ENCODE measurements around the gene TMPRSS6.
A peak's percentile ranks its signal among the peaks of the same experiment; 100 is the strongest.

TMPRSS6 gene
- 0.84 to 1.3 reads per million in 2 experiments for total RNA-seq

DNA sequence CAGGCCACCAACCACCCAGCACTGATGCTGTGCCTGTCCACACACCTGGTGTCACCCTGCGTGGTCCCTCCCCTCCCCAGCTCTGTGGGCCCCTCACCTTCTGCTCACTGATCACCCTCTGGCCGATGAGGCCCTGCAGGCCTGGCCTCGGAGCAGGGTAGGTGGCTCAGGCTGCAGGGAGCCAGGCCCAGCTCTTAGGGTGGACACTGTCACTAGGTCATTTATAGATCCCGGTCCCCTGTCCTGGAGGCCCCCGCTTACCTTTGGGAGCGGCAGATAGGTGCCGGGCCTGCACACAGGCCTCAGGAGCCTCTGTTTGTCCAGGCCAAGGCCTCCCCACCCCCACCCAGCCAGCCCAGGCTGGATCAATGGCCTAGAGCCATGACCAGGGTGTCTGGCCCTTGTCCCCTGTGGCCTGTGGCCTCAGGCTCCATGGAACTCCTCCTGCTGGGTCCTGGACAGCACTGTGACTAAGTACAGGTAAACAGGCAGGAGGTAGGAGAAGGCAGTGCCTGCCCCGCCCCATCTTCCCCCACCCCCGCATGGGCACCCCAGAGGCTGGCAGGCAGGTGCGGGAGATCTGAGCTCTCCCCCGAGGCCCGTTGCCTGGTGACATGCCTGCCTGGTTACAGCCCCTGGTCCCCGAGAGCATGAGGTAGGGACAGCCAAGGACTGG lies at the start of gene TMPRSS6:
TSS of gene TMPRSS6 (minus strand) at position 472 of the 676 bp plus-strand sequence. CDS start 6,296 bp downstream, outside the sequence.
- no peak for DNase-seq (ENCODE audit: low read depth)

DNA sequence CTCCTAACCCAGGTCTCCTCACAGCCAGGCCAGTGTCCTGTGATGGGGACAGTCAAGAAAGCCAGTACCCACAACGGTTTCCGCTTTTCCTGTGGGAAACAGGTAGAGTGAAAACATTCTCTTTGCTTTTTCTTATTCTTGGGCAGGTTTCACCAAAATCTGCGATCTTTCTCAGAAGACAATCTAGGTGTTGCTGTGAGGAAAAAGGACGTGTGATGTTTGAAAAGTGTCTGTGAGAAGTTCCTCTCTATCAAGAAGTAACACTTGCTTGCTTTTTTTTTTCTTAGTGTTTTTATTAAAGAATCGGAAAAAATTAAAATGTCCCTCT lies 49.4 kb upstream of the TMPRSS6 start:
- DNase-seq (ENCODE audit: low read depth), result no peak

- DNase-seq (ENCODE audit: low read depth), result no peak
Observed at GRCh38 chr22:37157516-37158285, 48.2 kb upstream of the TMPRSS6 start.

DNA sequence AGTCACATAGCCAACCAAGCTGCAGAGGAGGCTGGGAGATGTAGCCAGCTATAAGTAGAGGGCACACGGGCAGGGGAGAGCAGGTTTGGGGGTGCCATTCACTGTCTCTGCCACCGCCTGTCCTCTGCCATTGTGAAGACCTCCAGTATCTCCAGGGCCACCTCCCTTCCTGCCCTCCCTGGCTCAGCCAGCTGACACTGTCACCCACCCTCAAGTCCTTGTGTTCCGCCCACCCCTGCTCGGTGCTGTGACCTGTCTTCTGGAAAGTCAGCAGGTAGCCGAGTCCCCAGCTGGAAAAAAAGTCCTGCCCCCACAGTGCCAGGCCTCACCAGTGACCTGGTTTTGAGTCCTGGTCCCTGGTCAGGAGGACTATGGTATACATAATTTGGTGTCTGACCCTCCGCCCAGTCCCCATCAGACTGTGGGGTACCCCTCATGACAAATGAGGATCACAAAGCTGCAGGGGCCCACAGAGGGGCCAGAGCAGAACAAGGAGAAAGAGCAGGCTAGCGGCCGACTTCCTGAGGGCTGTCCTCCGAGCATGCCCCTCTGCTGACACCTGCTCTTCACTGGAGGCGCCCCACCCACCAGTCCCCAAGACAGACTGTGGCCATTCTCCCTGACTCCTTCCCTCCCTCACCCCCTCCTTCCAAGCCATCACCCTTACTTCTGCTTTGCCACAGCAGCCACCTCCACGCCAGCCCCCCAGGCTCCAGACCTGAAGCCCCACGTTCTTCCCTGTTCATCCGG lies 47.3 kb upstream of the TMPRSS6 start:
- no peak for DNase-seq (ENCODE audit: low read depth)

DNA sequence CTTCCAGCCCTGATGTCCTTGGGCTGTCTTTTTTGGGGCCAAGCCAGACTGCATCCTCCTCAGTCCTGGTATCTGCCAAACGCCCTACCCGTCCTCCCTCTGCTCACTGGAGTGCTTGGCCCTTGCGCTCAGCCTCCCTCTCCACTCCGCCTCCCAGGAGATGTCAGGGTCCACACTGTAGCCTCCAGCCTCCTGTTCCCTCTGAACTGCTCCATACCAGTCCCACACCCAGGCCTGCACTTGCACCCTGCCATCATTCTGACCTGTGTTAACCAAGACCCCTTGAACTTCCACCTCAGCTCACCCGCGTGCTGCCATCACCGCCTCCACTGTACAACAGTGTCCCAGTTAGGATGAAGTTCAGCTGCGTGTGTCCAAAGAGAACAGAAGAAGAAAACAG lies 46.5 kb upstream of the TMPRSS6 start:
- no peak for DNase-seq (ENCODE audit: low read depth)

- DNase-seq (ENCODE audit: low read depth), result no peak
Observed at GRCh38 chr22:37154925-37155712, 45.6 kb upstream of the TMPRSS6 start.

DNA sequence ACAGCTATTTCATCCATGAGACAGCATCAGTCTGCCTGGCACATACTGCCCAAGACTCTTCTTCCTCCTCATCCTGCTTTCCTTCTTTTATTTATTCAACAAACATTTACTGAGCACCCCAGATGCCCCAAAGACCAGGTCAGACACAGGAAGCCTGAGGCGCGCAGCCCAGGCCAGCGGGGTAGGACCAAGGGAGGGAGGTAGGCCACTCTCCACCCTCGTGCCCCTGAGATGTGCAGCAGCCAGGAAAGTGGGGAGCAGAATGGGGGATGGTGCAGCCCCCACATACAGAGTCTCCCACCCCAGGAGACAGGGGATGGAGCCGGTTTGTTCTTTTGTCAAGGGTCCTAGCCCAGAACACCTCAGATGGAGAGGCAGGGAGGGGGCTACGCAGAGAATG lies 44.4 kb upstream of the TMPRSS6 start:
- DNase-seq (ENCODE audit: low read depth), result no peak

DNA sequence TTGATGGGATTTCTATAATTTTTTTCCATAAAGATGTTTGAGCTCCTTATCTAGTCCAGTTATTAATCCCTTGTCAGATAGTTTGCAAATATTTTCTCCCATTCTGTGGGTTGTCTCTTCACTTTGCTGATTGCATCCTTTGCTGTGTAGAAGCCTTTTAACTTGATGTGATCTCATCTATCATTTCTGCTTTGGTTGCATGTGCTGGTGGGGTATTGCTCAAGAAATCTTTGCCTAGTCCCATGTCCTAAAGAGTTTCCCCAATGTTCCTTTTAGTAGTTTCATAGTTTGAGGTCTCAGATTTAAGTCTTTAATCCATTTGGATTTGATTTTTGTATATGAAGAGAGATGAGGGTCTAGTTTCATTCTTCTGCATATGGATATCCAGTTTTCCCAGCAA lies 41.9 kb upstream of the TMPRSS6 start:
- DNase-seq (ENCODE audit: low read depth), result no peak

- DNase-seq (ENCODE audit: low read depth), result no peak
Observed at GRCh38 chr22:37150701-37151100, 41.2 kb upstream of the TMPRSS6 start.

DNA sequence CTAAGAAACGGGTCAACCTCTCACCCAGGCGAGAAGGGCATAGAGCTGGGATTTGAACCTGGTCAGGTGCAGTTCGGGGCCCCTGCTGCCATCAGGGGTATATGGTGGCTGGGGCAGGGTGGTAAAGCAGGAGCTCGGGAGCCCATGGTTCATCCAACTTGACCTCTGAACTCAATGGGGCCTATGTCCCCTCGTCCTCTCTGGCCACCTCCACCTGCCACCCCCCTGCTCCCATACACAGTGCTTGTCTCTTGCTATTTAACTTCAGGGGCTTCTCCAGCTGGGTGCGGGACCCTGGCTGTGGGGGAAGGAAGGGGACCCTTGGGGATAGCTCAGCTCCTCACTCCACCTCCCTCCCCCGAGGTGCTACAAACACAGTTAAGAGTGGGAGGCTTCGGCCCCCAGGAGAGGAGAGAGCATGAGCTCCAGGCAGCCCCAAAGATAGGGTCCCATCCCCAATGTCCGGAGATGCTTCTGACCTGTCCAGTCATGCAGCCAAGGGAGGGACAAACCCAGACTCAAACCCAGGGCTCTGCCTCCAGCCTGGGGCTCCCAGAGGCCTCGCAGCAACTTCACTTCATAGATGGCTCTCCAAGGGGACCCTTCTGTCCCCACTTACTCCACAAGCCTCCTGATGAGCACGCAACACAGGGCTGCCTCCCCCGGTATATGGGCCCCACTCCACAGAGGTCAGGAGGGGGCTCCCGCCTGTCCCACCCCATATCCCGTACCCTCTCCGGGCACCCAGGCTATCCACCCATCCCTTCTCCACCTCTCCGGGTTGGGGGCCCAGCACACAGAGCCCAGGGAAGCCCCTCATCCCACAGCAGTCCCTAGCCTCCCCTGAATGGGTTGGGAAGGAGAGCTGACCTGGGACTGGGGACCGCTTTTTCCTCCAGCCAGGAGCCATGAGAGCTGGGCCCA lies 39.5 kb upstream of the TMPRSS6 start:
- no peak for DNase-seq (ENCODE audit: low read depth)

GRCh38 chr22:37148031-37148651 lies 38.6 kb upstream of the TMPRSS6 start:
- peak; percentile 20 for DNase-seq (ENCODE audit: low read depth)

DNA sequence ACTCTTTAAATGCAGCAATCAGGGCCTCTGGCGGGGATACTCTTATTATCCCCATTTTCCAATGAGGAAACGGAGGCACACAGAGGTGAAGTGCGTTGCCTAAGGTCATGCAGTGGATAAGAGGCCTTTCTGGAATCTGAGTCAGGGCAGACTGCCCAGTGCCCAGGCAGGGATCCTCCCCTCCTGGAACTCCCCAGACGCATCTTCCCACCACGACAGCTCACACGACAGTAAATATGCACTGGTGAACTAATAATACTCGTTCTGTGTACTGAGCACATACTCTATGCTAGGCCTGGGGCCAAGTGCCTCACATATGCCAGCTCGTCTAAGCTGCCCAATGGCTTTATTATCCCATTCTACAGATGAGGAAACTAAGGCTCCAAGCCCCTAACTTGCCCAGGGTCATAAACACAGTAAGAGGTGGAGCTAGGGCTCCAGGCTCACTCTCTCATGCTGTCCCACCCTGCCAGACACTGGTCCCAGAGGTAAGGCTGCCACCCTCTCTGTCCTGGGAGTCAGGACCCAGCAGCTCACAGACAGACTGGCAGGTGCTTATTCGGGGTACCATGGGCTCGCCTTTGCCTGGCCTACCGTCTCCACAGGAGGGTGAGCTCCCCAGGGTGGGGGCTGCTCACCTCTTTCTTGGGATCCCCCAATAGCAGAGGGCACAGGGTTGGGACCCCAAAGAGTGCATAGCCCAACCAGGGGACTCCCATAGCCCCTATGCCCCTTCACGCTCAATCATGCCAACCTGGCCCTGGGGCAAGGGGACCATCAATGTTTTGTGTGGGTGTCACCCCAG lies 37.9 kb upstream of the TMPRSS6 start:
- DNase-seq (ENCODE audit: low read depth), result no peak

- DNase-seq (ENCODE audit: low read depth), result no peak
Observed at GRCh38 chr22:37146507-37147180, 37.1 kb upstream of the TMPRSS6 start.

DNA sequence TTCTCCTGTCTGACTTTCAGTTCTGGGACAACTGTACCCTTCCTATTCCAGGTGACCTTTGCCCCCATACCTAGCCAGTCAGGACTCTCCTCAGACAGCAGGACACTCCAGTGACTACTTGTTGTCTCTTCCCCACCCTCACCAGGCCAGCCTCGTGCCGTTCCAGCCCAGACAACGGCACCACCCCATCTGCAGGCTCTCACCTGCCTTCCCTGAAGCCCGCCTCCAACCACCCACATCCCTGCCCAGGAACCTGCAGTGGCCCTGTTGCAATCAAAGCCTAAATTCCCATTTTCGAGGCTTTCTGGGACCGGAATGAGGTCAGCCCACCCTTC lies 36.5 kb upstream of the TMPRSS6 start:
- DNase-seq (ENCODE audit: low read depth), result no peak

GRCh38 chr22:37145180-37146050 lies 35.9 kb upstream of the TMPRSS6 start:
- no peak for DNase-seq (ENCODE audit: low read depth)

DNA sequence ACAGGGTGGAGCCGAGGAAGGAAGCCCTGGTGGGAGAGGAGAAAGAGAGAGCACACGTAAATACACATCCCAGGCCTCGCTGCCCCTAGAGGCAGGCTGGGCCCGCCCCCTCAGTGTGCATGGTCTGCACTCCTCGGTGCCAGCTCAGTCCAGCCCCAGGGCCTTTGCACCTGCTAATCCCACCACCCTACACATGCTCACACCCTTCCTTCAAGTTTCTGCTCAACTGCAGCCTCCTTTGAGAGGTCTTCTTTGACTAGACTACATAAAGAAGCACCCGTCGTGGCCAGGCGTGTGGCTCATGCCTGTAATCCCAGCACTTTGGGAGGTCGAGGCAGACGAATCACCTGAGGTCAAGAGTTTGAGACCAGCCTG lies 34.7 kb upstream of the TMPRSS6 start:
- DNase-seq (ENCODE audit: low read depth), result no peak

GRCh38 chr22:37141971-37142370 lies 32.5 kb upstream of the TMPRSS6 start:
- no peak for DNase-seq (ENCODE audit: low read depth)

DNA sequence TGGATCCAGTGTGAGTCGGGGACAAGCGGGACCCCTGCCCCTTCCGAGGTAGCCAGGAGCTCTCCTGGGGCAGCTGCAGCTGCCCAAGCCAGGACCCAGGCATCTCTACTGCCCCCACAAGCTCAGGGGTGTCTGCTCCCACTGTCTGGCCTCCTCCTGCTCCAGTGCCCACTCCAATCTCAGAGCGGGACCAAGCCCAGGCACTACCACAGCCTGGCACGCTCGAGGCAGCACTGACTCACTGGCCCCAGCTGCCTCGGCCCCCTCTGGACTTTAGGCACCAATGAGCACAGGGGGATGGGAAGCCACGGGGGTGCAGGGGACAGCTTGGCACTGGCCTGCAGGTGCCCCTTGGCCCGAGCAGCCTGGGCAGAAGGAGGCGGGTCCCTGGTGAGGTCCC lies 32.0 kb upstream of the TMPRSS6 start:
- DNase-seq (ENCODE audit: low read depth), result no peak
